ENCODE results near the gene C16orf92.

Gene C16orf92

GRCh38 chr16:30024451-30024850 is 1.5 kb downstream of the C16orf92 start:
- no peak for TF ChIP-seq CTCF (IDR thresholded peaks at IDR 0.05; ENCODE audit: control insufficient read depth, extremely low read depth, insufficient read depth)
- no peak for DNase-seq (ENCODE audit: low read depth)
- H3K4me3 ChIP-seq (ENCODE audit: low read depth, low read length), result no peak overlapping the region

DNA sequence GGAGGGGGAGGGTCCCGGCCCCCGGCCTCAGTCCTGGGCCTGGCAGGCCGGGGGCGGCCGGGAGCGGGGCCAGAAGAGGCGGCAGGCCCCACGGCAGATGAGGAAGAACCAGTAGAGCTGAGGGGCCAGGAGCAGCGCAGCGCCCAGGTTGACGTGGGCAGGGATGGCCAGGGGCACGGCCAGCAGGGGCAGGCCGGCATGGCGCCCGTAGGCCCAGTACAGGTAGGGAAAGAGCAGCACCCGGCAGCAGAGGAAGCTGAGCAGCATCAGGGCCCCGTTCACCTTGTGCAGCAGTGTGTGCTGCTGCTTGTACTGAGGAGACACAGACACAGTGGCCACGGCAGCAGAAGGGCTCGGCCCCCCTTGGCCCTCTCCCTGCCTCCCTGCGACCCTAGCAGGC is 2.2 kb downstream of the C16orf92 start:
- no peak overlapping the region for H3K4me3 ChIP-seq (ENCODE audit: low read depth, low read length)
- TF ChIP-seq CTCF (IDR thresholded peaks at IDR 0.05; ENCODE audit: control insufficient read depth, extremely low read depth, insufficient read depth), result no peak
- no peak for DNase-seq (ENCODE audit: low read depth)

DNA sequence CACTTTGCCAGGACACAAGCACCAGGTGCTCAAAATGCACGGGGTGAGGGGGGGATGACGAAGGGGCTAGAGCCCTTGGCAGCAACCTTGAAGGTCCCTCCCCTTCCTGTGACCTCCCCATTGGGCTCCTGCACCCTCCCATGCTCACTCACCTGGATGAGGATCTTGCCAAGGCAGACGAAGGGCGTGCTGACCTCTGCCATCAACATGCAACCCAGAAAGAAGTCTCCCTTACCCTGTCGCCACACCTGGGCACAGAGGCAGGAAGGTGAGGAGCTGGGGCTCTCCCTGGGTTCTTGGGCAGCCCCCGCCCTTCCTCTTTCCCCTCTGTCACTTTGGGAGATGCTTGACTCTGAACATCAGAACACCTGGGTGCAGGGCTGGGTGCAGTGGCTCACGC is 2.6 kb downstream of the C16orf92 start:
- no peak overlapping the region for H3K4me3 ChIP-seq (ENCODE audit: low read depth, low read length)
- no peak for DNase-seq (ENCODE audit: low read depth)
- no peak for TF ChIP-seq CTCF (IDR thresholded peaks at IDR 0.05; ENCODE audit: control insufficient read depth, extremely low read depth, insufficient read depth)

DNA sequence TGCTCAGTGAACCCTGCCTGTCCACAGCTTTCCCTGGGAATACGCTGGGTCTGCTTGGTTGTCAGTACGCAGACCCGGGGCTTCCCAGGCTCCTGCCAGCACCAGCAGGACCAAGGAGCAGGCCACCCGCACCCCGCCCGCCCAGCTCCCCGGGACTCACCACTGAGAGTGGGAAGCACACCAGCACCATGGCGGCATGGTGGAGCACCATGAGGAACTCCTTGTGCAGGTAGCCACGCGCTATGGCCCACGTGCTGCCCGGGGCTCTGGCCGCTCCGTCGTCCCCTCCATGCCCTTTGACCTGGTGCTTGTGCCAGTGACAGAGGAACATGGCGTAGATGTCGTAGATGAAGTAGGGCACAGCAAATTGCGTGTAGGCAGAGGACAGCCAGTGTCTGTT is 3.5 kb downstream of the C16orf92 start:
- no peak overlapping the region for H3K4me3 ChIP-seq (ENCODE audit: low read depth, low read length)
- no peak for TF ChIP-seq CTCF (IDR thresholded peaks at IDR 0.05; ENCODE audit: control insufficient read depth, extremely low read depth, insufficient read depth)
- DNase-seq (ENCODE audit: low read depth), result no peak

DNA sequence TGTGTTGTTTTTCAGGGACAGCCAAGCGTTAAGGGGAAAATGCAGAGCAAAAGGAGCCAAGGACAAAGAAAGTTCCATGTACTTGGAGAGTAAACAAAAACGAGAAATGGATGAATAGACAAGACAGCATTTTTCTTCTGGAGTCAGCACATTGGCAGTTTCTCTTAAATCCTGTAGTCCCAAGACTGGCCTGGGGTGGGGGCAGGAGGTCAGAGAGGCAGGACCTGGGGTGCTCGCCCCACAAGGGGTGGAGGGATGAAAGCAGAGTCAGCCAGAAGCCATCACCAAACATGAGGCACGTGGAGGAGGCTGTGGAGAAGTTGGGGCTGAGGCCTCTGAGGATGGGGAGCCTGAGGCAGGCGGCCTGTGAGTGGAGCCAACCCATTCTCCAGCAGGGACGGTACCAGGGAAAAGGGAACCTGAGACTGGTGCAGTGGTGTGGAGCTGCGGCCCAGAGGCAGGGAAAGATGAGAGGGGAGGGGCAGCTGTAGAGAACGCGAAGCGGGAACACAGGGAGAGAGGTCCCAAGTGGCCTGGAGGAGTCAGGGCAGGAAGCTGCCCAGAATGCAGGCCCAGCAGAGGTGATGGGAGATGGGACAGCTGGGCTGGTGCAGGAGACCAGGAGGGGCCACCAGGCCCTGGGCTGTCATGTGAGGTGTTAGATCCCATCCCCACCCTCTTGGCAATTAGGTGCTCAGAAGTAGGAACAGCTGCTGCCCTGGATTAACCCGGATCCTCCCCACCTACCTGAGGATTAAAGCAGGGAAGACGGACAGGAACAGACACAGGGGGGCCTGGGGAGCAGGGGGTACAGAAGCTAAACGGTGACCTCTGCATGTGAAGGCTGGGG is 4.8 kb downstream of the C16orf92 start:
- no peak overlapping the region for H3K4me3 ChIP-seq (ENCODE audit: low read depth, low read length)
- no peak for DNase-seq (ENCODE audit: low read depth)
- no peak for TF ChIP-seq CTCF (IDR thresholded peaks at IDR 0.05; ENCODE audit: control insufficient read depth, extremely low read depth, insufficient read depth)

DNA sequence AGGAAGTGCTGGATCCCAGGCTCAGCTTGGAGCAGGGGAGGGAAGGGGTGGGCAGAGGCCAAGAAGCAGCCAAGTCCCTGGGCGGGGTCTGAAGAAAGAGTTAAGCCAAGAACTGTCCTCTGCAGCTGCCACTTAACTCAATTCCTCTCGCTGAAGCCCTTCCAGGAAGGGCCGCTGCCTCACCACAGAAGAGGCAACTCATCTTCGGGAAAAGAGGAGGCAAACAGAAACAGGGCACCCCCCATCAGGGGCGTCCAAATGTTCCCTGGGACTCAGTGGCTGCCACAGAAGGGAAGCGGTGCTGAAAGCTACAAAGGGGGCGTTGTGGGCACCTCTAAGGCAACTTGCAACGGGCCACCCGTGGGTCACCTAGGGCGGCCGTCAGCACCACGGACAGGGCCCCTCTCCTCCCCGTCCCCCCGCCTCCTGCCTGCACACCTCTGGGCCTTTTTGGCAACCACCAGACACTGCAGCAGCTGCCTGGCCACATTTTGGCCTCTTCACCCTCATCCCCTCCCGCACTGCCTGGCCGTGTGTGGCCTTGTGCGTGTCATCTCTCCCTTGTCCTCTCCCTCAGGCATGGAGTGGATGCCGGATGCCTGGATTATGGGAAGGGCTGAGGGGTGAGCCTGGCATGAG is 5.6 kb downstream of the C16orf92 start:
- DNase-seq (ENCODE audit: low read depth), result no peak
- TF ChIP-seq CTCF (IDR thresholded peaks at IDR 0.05; ENCODE audit: control insufficient read depth, extremely low read depth, insufficient read depth), result no peak
- no peak overlapping the region for H3K4me3 ChIP-seq (ENCODE audit: low read depth, low read length)
